Mucosa of stomach (tissue), 1 donor: Measurements from ENCODE around the gene SNX19.
"Not testable (repeated sequence)": the region's sequence is repeated elsewhere in the genome, so short reads cannot be mapped to it uniquely, and the experiment has no call there.

ENCODE experiments used
- H3K27me3 ChIP-seq: one replicate; pipeline ENCODE4 v1.7.0; 2013; ENCODE audit warnings: mild to moderate bottlenecking, low read length; ENCODE audit not compliant: control insufficient read depth, insufficient read depth
- H3K36me3 ChIP-seq: one replicate; pipeline ENCODE4 v1.7.0; 2013; ENCODE audit warnings: low read length; ENCODE audit not compliant: control insufficient read depth, insufficient read depth
- H3K4me1 ChIP-seq: one replicate; pipeline ENCODE4 v1.7.0; 2013; ENCODE audit warnings: mild to moderate bottlenecking, low read length; ENCODE audit not compliant: control insufficient read depth, insufficient read depth
- H3K4me3 ChIP-seq: one replicate; pipeline ENCODE4 v1.7.0; 2013; ENCODE audit warnings: low read length
- H3K9ac ChIP-seq: one replicate; pipeline ENCODE4 v1.7.0; 2013; ENCODE audit warnings: mild to moderate bottlenecking, low read length, moderate library complexity
- H3K9me3 ChIP-seq: one replicate; pipeline ENCODE4 v1.7.0; 2013; ENCODE audit warnings: mild to moderate bottlenecking, low read length, moderate library complexity; ENCODE audit not compliant: control insufficient read depth
- donor health status: Pancreatic carcinoma.

SNX19 gene

GRCh38 chr11:130916238-130916855, at the start of gene SNX19:
Gene SNX19, minus strand, starts transcription at chr11:130916479. Its CDS starts 540 bp downstream, at chr11:130915939.
- Histone ChIP-seq H3K9me3 (no peaks in the 10 kb centered on the region), H3K4me3 (peak within 1 kb of the TSS; percentile 63), H3K4me1 (peaks cover 17% of the 10 kb centered on the region), H3K36me3 (no peaks in the 10 kb centered on the region), H3K9ac (peak within 1 kb of the TSS; percentile 90), H3K27me3 (no peaks in the 10 kb centered on the region)

GRCh38 chr11:130964058-130964792, 47.9 kb upstream of the SNX19 start:
- no peaks in the 10 kb centered on the region for H3K27me3 ChIP-seq
- H3K4me1 ChIP-seq = no peaks in the 10 kb centered on the region
- no peak overlapping the region for H3K4me3 ChIP-seq
- no peak overlapping the region for H3K9ac ChIP-seq
- H3K36me3 ChIP-seq = no peaks in the 10 kb centered on the region
- H3K9me3 ChIP-seq = no peaks in the 10 kb centered on the region

- Histone ChIP-seq H3K4me3 (no peak overlapping the region), H3K27me3 (no peaks in the 10 kb centered on the region), H3K36me3 (no peaks in the 10 kb centered on the region), H3K9ac (no peak overlapping the region), H3K4me1 (no peaks in the 10 kb centered on the region), H3K9me3 (no peaks in the 10 kb centered on the region)
Observed at GRCh38 chr11:130947889-130948288, 31.6 kb upstream of the SNX19 start.

- Histone ChIP-seq H3K4me1 (no peaks in the 10 kb centered on the region), H3K9me3 (no peaks in the 10 kb centered on the region), H3K27me3 (no peaks in the 10 kb centered on the region), H3K36me3 (no peaks in the 10 kb centered on the region), H3K9ac (no peak overlapping the region), H3K4me3 (no peak overlapping the region)
Observed at GRCh38 chr11:130947481-130947880, 31.2 kb upstream of the SNX19 start.

- Histone ChIP-seq H3K4me1 (no peaks in the 10 kb centered on the region), H3K4me3 (no peak overlapping the region), H3K27me3 (no peaks in the 10 kb centered on the region), H3K9me3 (no peaks in the 10 kb centered on the region), H3K9ac (no peak overlapping the region), H3K36me3 (no peaks in the 10 kb centered on the region)
Observed at GRCh38 chr11:130947058-130947457, 30.8 kb upstream of the SNX19 start.

- Histone ChIP-seq H3K9me3 (no peaks in the 10 kb centered on the region), H3K4me3 (no peak overlapping the region), H3K4me1 (no peaks in the 10 kb centered on the region), H3K36me3 (no peaks in the 10 kb centered on the region), H3K9ac (no peak overlapping the region), H3K27me3 (no peaks in the 10 kb centered on the region)
Observed at GRCh38 chr11:130945896-130946295, 29.6 kb upstream of the SNX19 start.

- no peaks in the 10 kb centered on the region for H3K9me3 ChIP-seq
- H3K27me3 ChIP-seq = no peaks in the 10 kb centered on the region
- H3K4me3 ChIP-seq = no peak overlapping the region
- no peaks in the 10 kb centered on the region for H3K4me1 ChIP-seq
- H3K9ac ChIP-seq = no peak overlapping the region
- H3K36me3 ChIP-seq = no peaks in the 10 kb centered on the region
Observed at GRCh38 chr11:130940706-130941105, 24.4 kb upstream of the SNX19 start.

GRCh38 chr11:130937051-130937450, 20.8 kb upstream of the SNX19 start:
- Histone ChIP-seq H3K27me3 (no peaks in the 10 kb centered on the region), H3K36me3 (no peaks in the 10 kb centered on the region), H3K9ac (no peak overlapping the region), H3K9me3 (no peaks in the 10 kb centered on the region), H3K4me1 (no peaks in the 10 kb centered on the region), H3K4me3 (no peak overlapping the region)

GRCh38 chr11:130932086-130932712, 15.9 kb upstream of the SNX19 start:
- H3K27me3 ChIP-seq = no peaks in the 10 kb centered on the region
- no peaks in the 10 kb centered on the region for H3K4me1 ChIP-seq
- no peaks in the 10 kb centered on the region for H3K36me3 ChIP-seq
- H3K9ac ChIP-seq = no peak overlapping the region
- no peaks in the 10 kb centered on the region for H3K9me3 ChIP-seq
- no peak overlapping the region for H3K4me3 ChIP-seq

- no peak overlapping the region for H3K9ac ChIP-seq
- no peak overlapping the region for H3K4me3 ChIP-seq
- H3K9me3 ChIP-seq = no peaks in the 10 kb centered on the region
- H3K27me3 ChIP-seq = no peaks in the 10 kb centered on the region
- H3K4me1 ChIP-seq = no peaks in the 10 kb centered on the region
- no peaks in the 10 kb centered on the region for H3K36me3 ChIP-seq
Observed at GRCh38 chr11:130924750-130925149, 8.5 kb upstream of the SNX19 start.

GRCh38 chr11:130920612-130921011, 4.3 kb upstream of the SNX19 start:
- H3K9me3 ChIP-seq, H3K36me3 ChIP-seq, H3K27me3 ChIP-seq, H3K4me1 ChIP-seq, H3K4me3 ChIP-seq, H3K9ac ChIP-seq: not testable (repeated sequence)

GRCh38 chr11:130918081-130918480, 1.8 kb upstream of the SNX19 start:
- Histone ChIP-seq H3K9me3 (no peaks in the 10 kb centered on the region), H3K9ac (no peak overlapping the region), H3K4me1 (peaks cover 17% of the 10 kb centered on the region), H3K36me3 (no peaks in the 10 kb centered on the region), H3K27me3 (no peaks in the 10 kb centered on the region), H3K4me3 (no peak overlapping the region)
